HG03432 (cell line): ENCODE measurements around the gene ACOX1.

Experiments used
- ATAC-seq: cut with Tn5 transposase; IDR thresholded peaks from one replicate; pipeline ENCODE4 v1.9.1; 2021; ENCODE audit warnings: mild to moderate bottlenecking, moderate library complexity; ENCODE audit not compliant: unreplicated experiment

Gene ACOX1

GRCh38 chr17:75978938-75979704 lies at the start of gene ACOX1, which contains the start of gene TEN1:
ACOX1 (minus strand) TSS chr17:75979166; CDS start chr17:75979073, 93 bp downstream.
TEN1 (plus strand) TSS chr17:75979240; CDS start chr17:75986193, 6,953 bp downstream.
- ATAC-seq = peak; percentile 88

GRCh38 chr17:76027159-76027839 lies 48.3 kb upstream of the ACOX1 start, which contains the start of gene EVPL:
EVPL (minus strand) TSS chr17:76027306; CDS start chr17:76027198, 108 bp downstream.
- ATAC-seq = no peak

GRCh38 chr17:76026714-76027158 lies 47.8 kb upstream of the ACOX1 start:
- ATAC-seq = no peak

GRCh38 chr17:76025294-76025693 lies 46.3 kb upstream of the ACOX1 start:
- ATAC-seq = no peak

GRCh38 chr17:76024353-76024752 lies 45.4 kb upstream of the ACOX1 start:
- ATAC-seq = no peak

GRCh38 chr17:76023900-76024237 lies 44.9 kb upstream of the ACOX1 start:
- ATAC-seq = no peak

GRCh38 chr17:76022973-76023899 lies 44.3 kb upstream of the ACOX1 start:
- ATAC-seq = no peak

- ATAC-seq = no peak
Observed at GRCh38 chr17:76022285-76022684, 43.3 kb upstream of the ACOX1 start.

GRCh38 chr17:76019833-76020467 lies 41.0 kb upstream of the ACOX1 start:
- no peak for ATAC-seq

- ATAC-seq = no peak
Observed at GRCh38 chr17:76018801-76019200, 39.8 kb upstream of the ACOX1 start.

GRCh38 chr17:76018340-76018680 lies 39.3 kb upstream of the ACOX1 start:
- ATAC-seq = no peak

- no peak for ATAC-seq
Observed at GRCh38 chr17:76017481-76018339, 38.7 kb upstream of the ACOX1 start.

- no peak for ATAC-seq
Observed at GRCh38 chr17:76014925-76015261, 35.9 kb upstream of the ACOX1 start.

- no peak for ATAC-seq
Observed at GRCh38 chr17:76014100-76014924, 35.3 kb upstream of the ACOX1 start.

GRCh38 chr17:76013377-76013932 lies 34.5 kb upstream of the ACOX1 start:
- ATAC-seq = no peak

- ATAC-seq = no peak
Observed at GRCh38 chr17:76011951-76012350, 33.0 kb upstream of the ACOX1 start.

- ATAC-seq = no peak
Observed at GRCh38 chr17:76009969-76010661, 31.1 kb upstream of the ACOX1 start.

- no peak for ATAC-seq
Observed at GRCh38 chr17:76009447-76009846, 30.5 kb upstream of the ACOX1 start.
